GM21447 (cell line): ENCODE measurements around the gene EPRS1.
A peak's percentile ranks its signal among the peaks of the same experiment; 100 is the strongest.
"Not testable (repeated sequence)": the region's sequence is repeated elsewhere in the genome, so short reads cannot be mapped to it uniquely, and the experiment has no call there.

ENCODE experiments used
- ATAC-seq: cut with Tn5 transposase; IDR thresholded peaks from one replicate; pipeline ENCODE4 v1.9.1; 2021; ENCODE audit not compliant: unreplicated experiment

Gene EPRS1

GRCh38 chr1:220040028-220040596, 6.2 kb downstream of the EPRS1 start:
- no peak for ATAC-seq

- no peak for ATAC-seq
These were observed 7.7 kb downstream of the EPRS1 start for GRCh38 chr1:220038640-220039039.

- not testable (repeated sequence) for ATAC-seq
These were observed 8.5 kb downstream of the EPRS1 start for GRCh38 chr1:220037810-220038209.

- ATAC-seq = no peak
These were observed 13.4 kb downstream of the EPRS1 start for GRCh38 chr1:220032911-220033310.

- ATAC-seq = no peak
These were observed 15.0 kb downstream of the EPRS1 start for GRCh38 chr1:220031287-220031686.

GRCh38 chr1:220028346-220028895, 17.9 kb downstream of the EPRS1 start:
- ATAC-seq = no peak

- ATAC-seq = no peak
These were observed 27.2 kb downstream of the EPRS1 start for GRCh38 chr1:220019071-220019470.

GRCh38 chr1:220013497-220013896, 32.8 kb downstream of the EPRS1 start:
- peak; percentile 89 for ATAC-seq

- no peak for ATAC-seq
These were observed 34.0 kb downstream of the EPRS1 start for GRCh38 chr1:220012259-220012658.

- no peak for ATAC-seq
These were observed 34.7 kb downstream of the EPRS1 start for GRCh38 chr1:220011620-220012019.

- ATAC-seq = no peak
These were observed 38.9 kb downstream of the EPRS1 start for GRCh38 chr1:220007438-220007837.

GRCh38 chr1:220005489-220005888, 40.8 kb downstream of the EPRS1 start:
- no peak for ATAC-seq

GRCh38 chr1:220003610-220004299, 42.5 kb downstream of the EPRS1 start:
- ATAC-seq = no peak

GRCh38 chr1:220003015-220003414, 43.3 kb downstream of the EPRS1 start:
- no peak for ATAC-seq

GRCh38 chr1:220001095-220001501, 45.2 kb downstream of the EPRS1 start:
- no peak for ATAC-seq

GRCh38 chr1:219999821-220000220, 46.5 kb downstream of the EPRS1 start:
- ATAC-seq = no peak
